Brain microvascular endothelial cell (primary cell): ENCODE results near the gene LGR4.

Experiments used
- DNase-seq: peaks from one replicate; pipeline ENCODE4 v3.0.0-alpha.2; 2020
- H3K27ac ChIP-seq: fragments of 250-450 bp; sonication (Bioruptor Pico); 2 replicates; pipeline ENCODE4 v1.5.1; 2020; ENCODE audit warnings: mild to moderate bottlenecking, moderate library complexity
- H3K27me3 ChIP-seq: fragments of 250-450 bp; sonication (Bioruptor Pico); replicated peaks from 2 replicates; pipeline ENCODE4 v1.5.1; 2020; ENCODE audit warnings: mild to moderate bottlenecking
- H3K36me3 ChIP-seq: fragments of 250-450 bp; sonication (Bioruptor Pico); replicated peaks from 2 replicates; pipeline ENCODE4 v1.5.1; 2020; ENCODE audit warnings: mild to moderate bottlenecking
- H3K4me3 ChIP-seq: 2 replicates; pipeline ENCODE4 v1.5.1; 2011; ENCODE audit warnings: low read depth, mild to moderate bottlenecking, control low read depth, low read length, moderate library complexity
- CTCF ChIP-seq: IDR thresholded peaks from 2 replicates; pipeline ENCODE4 v1.5.1; 2011; ENCODE audit warnings: low read depth, mild to moderate bottlenecking, moderate library complexity, low read length, control low read depth, inconsistent platforms; ENCODE audit errors: missing control alignments
- in situ Hi-C: cut with HindIII; loops from 2 replicates; pipeline ENCODE4 v1.10.0; 2017; ENCODE audit warnings: low sequenced_read_pairs, low pct_ligation_motif_present

Gene LGR4

GRCh38 chr11:27398400-27398770 lies 74.2 kb downstream of the LGR4 start:
- DNase-seq: no peak
- no peaks in the 10 kb centered on the region for H3K27me3 ChIP-seq
- H3K4me3 ChIP-seq: no peak overlapping the region
- in situ Hi-C loops: no loop called here
- no peaks in the 10 kb centered on the region for H3K36me3 ChIP-seq
- no peak for TF ChIP-seq CTCF
- H3K27ac ChIP-seq: no peak overlapping the region

- peak; percentile 24 for TF ChIP-seq CTCF
- DNase-seq: no peak
- no peaks in the 10 kb centered on the region for H3K27me3 ChIP-seq
- in situ Hi-C loops: no loop called here
- no peaks in the 10 kb centered on the region for H3K36me3 ChIP-seq
- H3K4me3 ChIP-seq: no peak overlapping the region
- no peak overlapping the region for H3K27ac ChIP-seq
Observed at GRCh38 chr11:27397624-27398399, 74.8 kb downstream of the LGR4 start.

- Histone ChIP-seq H3K36me3 (no peaks in the 10 kb centered on the region), H3K27me3 (no peaks in the 10 kb centered on the region), H3K27ac (no peak overlapping the region), H3K4me3 (no peak overlapping the region)
- DNase-seq: no peak
- in situ Hi-C loops: no loop called here
- TF ChIP-seq CTCF: no peak
Observed at GRCh38 chr11:27396259-27396839, 76.2 kb downstream of the LGR4 start.

- DNase-seq: no peak
- H3K27ac ChIP-seq: no peak overlapping the region
- no peak for TF ChIP-seq CTCF
- H3K36me3 ChIP-seq: no peaks in the 10 kb centered on the region
- no peak overlapping the region for H3K4me3 ChIP-seq
- H3K27me3 ChIP-seq: no peaks in the 10 kb centered on the region
- in situ Hi-C loops: no loop called here
Observed at GRCh38 chr11:27395556-27396258, 76.9 kb downstream of the LGR4 start.

GRCh38 chr11:27394781-27395228 lies 77.8 kb downstream of the LGR4 start:
- Histone ChIP-seq H3K27me3 (no peaks in the 10 kb centered on the region), H3K27ac (no peak overlapping the region), H3K36me3 (no peaks in the 10 kb centered on the region), H3K4me3 (no peak overlapping the region)
- no peak for TF ChIP-seq CTCF
- in situ Hi-C loops: no loop called here
- DNase-seq: no peak
